HepG2 (cell line): Measurements from ENCODE around the gene SAPCD2. TPM values are rescaled to one million over a fixed set of nuclear protein-coding genes. Genes with fewer than 3 reads are reported as not detected.

ENCODE experiments used
- CC2D1A ChIP-seq: sonication (generic); formaldehyde crosslinking; IDR thresholded peaks from 2 replicates; pipeline ENCODE4 v1.8.1; 2023; ENCODE audit warnings: mild to moderate bottlenecking, missing genetic modification reagents
- ETV5 ChIP-seq: IDR thresholded peaks from 2 replicates; pipeline ENCODE4 v1.6.1; 2018; ENCODE audit warnings: missing biosample characterization, missing genetic modification reagents, inconsistent platforms, borderline replicate concordance
- GABPB1 ChIP-seq: IDR thresholded peaks from 2 replicates; pipeline ENCODE4 v1.6.1; 2016; ENCODE audit warnings: mild to moderate bottlenecking, missing genetic modification reagents, moderate library complexity, missing compliant biosample characterization
- HIVEP1 ChIP-seq: sonication (generic); formaldehyde crosslinking; IDR thresholded peaks from 2 replicates; pipeline ENCODE4 v1.4.0; 2020; ENCODE audit warnings: mild to moderate bottlenecking, missing genetic modification reagents
- MTA1 ChIP-seq: sonication (generic); formaldehyde crosslinking; IDR thresholded peaks from 2 replicates; pipeline ENCODE4 v1.4.0; 2020; ENCODE audit warnings: missing genetic modification reagents, mild to moderate bottlenecking, borderline replicate concordance
- PRDM10 ChIP-seq: sonication (generic); formaldehyde crosslinking; IDR thresholded peaks from 2 replicates; pipeline ENCODE4 v1.4.0; 2020; ENCODE audit warnings: low read depth, missing genetic modification reagents
- RBAK ChIP-seq: sonication (generic); formaldehyde crosslinking; IDR thresholded peaks from 2 replicates; pipeline ENCODE4 v1.5.1; 2020; ENCODE audit warnings: mild to moderate bottlenecking, missing genetic modification reagents
- SALL1 ChIP-seq: sonication (generic); formaldehyde crosslinking; IDR thresholded peaks from 2 replicates; pipeline ENCODE4 v1.8.0; 2022; ENCODE audit warnings: mild to moderate bottlenecking, missing genetic modification reagents
- SIN3A ChIP-seq: IDR thresholded peaks from 2 replicates; pipeline ENCODE4 v1.6.1; 2011; ENCODE audit warnings: low read depth, mild to moderate bottlenecking, control low read depth, low read length, borderline replicate concordance
- SRY ChIP-seq: sonication (generic); formaldehyde crosslinking; IDR thresholded peaks from 2 replicates; pipeline ENCODE4 v1.8.0; 2022; ENCODE audit warnings: mild to moderate bottlenecking, missing genetic modification reagents
- TRIM24 ChIP-seq: sonication (generic); formaldehyde crosslinking; IDR thresholded peaks from 2 replicates; pipeline ENCODE4 v1.8.0; 2022; ENCODE audit warnings: mild to moderate bottlenecking, missing genetic modification reagents
- ZBTB10 ChIP-seq: sonication (generic); formaldehyde crosslinking; IDR thresholded peaks from 2 replicates; pipeline ENCODE4 v1.4.0; 2020; ENCODE audit warnings: missing genetic modification reagents, borderline replicate concordance
- ZC3H13 ChIP-seq: sonication (generic); formaldehyde crosslinking; IDR thresholded peaks from 2 replicates; pipeline ENCODE4 v1.8.1; 2023; ENCODE audit warnings: mild to moderate bottlenecking, missing genetic modification reagents, moderate library complexity
- ZNF232 ChIP-seq: sonication (generic); formaldehyde crosslinking; IDR thresholded peaks from 2 replicates; pipeline ENCODE4 v1.4.0; 2020; ENCODE audit warnings: missing genetic modification reagents, borderline replicate concordance
- polyA plus RNA-seq, 8 experiments: library from polyadenylated mRNA; depleted of rRNA in 3 of 8; stranded (reverse) in 7 of 8; unstranded in 1 of 8; fragments of >200 nt; fragmentation: Illumina TruSeq in 4 of 8; extraction: Trizol in 4 of 8; gene quantifications; 2 replicates each; pipeline versions ENCODE4 v1.2.1 to v1.2.3, GENCODE V29; 2011 to 2016; ENCODE audit warnings: low read depth in 4 of 8, missing spikeins in 1 of 8, mixed read lengths in 1 of 8; ENCODE audit not compliant: insufficient read depth in 1 of 8
- total RNA-seq, 5 experiments: library from RNA; depleted of rRNA; stranded (reverse); fragments of >200 nt; fragmentation: Illumina TruSeq; extraction: Trizol; gene quantifications; 2 replicates each; pipeline ENCODE4 v1.2.3, GENCODE V29; 2016; ENCODE audit warnings: low read depth in 1 of 5
- TF ChIP-seq, protein P1 (sequence below): sonication (generic); formaldehyde crosslinking; IDR thresholded peaks from 2 replicates; pipeline ENCODE4 v1.4.0; 2020; ENCODE audit warnings: missing genetic modification reagents, borderline replicate concordance
- TF ChIP-seq, protein P2 (sequence below): sonication (generic); formaldehyde crosslinking; IDR thresholded peaks from 2 replicates; pipeline ENCODE4 v1.4.0; 2020; ENCODE audit warnings: missing genetic modification reagents

Gene SAPCD2
- total and polyA plus RNA-seq, 2 of the 13 experiments (the other 11 are each of a cell fraction or from before 2014, with no cell fraction given), result 21.9 to 42.8 TPM

GRCh38 chr9:137067860-137068538 lies 2.4 kb downstream of the SAPCD2 start (continued):
- TF ChIP-seq HIVEP1 (CRISPR knock-in tag) (peak; percentile 65), CC2D1A (no peak), ZNF232 (no peak), MTA1 (no peak), SRY (CRISPR knock-in tag) (no peak), SALL1 (CRISPR knock-in tag) (peak; percentile 48; the same call in 1 of the 2 replicates), RBAK (CRISPR knock-in tag) (no peak), GABPB1 (CRISPR knock-in tag) (peak; percentile 62; the same call in 1 of the 2 replicates), ZBTB10 (CRISPR knock-in tag) (no peak), TRIM24 (CRISPR knock-in tag) (no peak), ZC3H13 (CRISPR knock-in tag) (peak; percentile 68), ETV5 (0 out of 2 replicates have a peak, but pooled peaks have one; percentile 10), PRDM10 (CRISPR knock-in tag) (no peak), SIN3A (peak; percentile 16; the same call in 1 of the 2 replicates)
- TF ChIP-seq, protein P1, sequence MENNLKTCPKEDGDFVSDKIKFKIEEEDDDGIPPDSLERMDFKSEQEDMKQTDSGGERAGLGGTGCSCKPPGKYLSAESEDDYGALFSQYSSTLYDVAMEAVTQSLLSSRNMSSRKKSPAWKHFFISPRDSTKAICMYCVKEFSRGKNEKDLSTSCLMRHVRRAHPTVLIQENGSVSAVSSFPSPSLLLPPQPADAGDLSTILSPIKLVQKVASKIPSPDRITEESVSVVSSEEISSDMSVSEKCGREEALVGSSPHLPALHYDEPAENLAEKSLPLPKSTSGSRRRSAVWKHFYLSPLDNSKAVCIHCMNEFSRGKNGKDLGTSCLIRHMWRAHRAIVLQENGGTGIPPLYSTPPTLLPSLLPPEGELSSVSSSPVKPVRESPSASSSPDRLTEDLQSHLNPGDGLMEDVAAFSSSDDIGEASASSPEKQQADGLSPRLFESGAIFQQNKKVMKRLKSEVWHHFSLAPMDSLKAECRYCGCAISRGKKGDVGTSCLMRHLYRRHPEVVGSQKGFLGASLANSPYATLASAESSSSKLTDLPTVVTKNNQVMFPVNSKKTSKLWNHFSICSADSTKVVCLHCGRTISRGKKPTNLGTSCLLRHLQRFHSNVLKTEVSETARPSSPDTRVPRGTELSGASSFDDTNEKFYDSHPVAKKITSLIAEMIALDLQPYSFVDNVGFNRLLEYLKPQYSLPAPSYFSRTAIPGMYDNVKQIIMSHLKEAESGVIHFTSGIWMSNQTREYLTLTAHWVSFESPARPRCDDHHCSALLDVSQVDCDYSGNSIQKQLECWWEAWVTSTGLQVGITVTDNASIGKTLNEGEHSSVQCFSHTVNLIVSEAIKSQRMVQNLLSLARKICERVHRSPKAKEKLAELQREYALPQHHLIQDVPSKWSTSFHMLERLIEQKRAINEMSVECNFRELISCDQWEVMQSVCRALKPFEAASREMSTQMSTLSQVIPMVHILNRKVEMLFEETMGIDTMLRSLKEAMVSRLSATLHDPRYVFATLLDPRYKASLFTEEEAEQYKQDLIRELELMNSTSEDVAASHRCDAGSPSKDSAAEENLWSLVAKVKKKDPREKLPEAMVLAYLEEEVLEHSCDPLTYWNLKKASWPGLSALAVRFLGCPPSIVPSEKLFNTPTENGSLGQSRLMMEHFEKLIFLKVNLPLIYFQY (CRISPR knock-in tag), result peak; percentile 75; the same call in 1 of the 2 replicates
- TF ChIP-seq, protein P2, sequence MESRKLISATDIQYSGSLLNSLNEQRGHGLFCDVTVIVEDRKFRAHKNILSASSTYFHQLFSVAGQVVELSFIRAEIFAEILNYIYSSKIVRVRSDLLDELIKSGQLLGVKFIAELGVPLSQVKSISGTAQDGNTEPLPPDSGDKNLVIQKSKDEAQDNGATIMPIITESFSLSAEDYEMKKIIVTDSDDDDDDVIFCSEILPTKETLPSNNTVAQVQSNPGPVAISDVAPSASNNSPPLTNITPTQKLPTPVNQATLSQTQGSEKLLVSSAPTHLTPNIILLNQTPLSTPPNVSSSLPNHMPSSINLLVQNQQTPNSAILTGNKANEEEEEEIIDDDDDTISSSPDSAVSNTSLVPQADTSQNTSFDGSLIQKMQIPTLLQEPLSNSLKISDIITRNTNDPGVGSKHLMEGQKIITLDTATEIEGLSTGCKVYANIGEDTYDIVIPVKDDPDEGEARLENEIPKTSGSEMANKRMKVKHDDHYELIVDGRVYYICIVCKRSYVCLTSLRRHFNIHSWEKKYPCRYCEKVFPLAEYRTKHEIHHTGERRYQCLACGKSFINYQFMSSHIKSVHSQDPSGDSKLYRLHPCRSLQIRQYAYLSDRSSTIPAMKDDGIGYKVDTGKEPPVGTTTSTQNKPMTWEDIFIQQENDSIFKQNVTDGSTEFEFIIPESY (CRISPR knock-in tag), result peak; percentile 14; the same call in 1 of the 2 replicates
